Skeletal muscle tissue (tissue), 4 donors: ENCODE measurements around the gene INSYN2B. TPM values are rescaled to one million over a fixed set of nuclear protein-coding genes. Genes with fewer than 3 reads are reported as not detected.

ENCODE experiments used
- H3K27ac ChIP-seq: one replicate; pipeline ENCODE4 v1.7.0; 2013; ENCODE audit warnings: mild to moderate bottlenecking, low read depth, low read length, inconsistent platforms
- H3K27me3 ChIP-seq, 3 donors: one replicate each; pipeline ENCODE4 v1.7.0; 2013; ENCODE audit warnings: low read length in 3 of 3; ENCODE audit not compliant: control insufficient read depth in 3 of 3, insufficient read depth in 3 of 3
- H3K36me3 ChIP-seq, 3 donors: one replicate each; pipeline ENCODE4 v1.7.0; 2013; ENCODE audit warnings: low read length in 3 of 3; ENCODE audit not compliant: control insufficient read depth in 3 of 3, insufficient read depth in 3 of 3
- H3K4me1 ChIP-seq, 3 donors: one replicate each; pipeline ENCODE4 v1.7.0; 2013; ENCODE audit warnings: low read length in 3 of 3, mild to moderate bottlenecking in 3 of 3; ENCODE audit not compliant: control insufficient read depth in 3 of 3, insufficient read depth in 3 of 3
- H3K4me3 ChIP-seq, 3 donors: one replicate each; pipeline ENCODE4 v1.7.0; 2013; ENCODE audit warnings: low read length in 3 of 3
- H3K9ac ChIP-seq, 3 donors: one replicate each; pipeline ENCODE4 v1.7.0; 2013; ENCODE audit warnings: low read length in 3 of 3, mild to moderate bottlenecking in 3 of 3, moderate library complexity in 2 of 3, low read depth in 1 of 3
- H3K9me3 ChIP-seq, 3 donors: one replicate each; pipeline ENCODE4 v1.7.0; 2013; ENCODE audit warnings: low read length in 3 of 3; ENCODE audit not compliant: control insufficient read depth in 3 of 3
- total RNA-seq: library from RNA; depleted of rRNA; stranded (reverse); fragments of >200 nt; gene quantifications from one replicate; pipeline ENCODE4 v1.2.3, GENCODE V29; 2014
- donor health status: Osteomylitis.

Gene INSYN2B
- total RNA-seq, 1 donor from 2014 or later, result not detected

DNA sequence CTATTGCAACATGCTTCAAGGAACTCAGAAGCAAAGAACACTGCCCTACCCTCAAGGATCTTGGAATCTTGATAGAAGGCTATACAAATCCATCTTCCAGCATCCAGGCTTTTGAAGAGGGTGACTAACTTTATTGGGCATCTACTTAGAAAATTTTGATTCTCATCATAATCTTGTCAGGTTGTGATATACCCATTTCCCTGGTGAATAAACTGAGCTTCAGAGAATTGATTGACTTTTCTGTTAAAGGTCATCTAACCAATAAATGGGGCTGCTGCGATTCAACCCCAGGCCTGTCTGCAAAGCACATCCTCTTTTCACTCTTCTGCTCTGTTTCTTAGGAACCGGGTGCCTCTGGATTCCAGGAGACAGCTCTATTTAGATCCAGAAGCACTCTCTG is 19.9 kb upstream of the INSYN2B start:
- H3K27me3 ChIP-seq, result no peaks in the 10 kb centered on the region
- no peaks in the 10 kb centered on the region for H3K36me3 ChIP-seq
- no peaks in the 10 kb centered on the region for H3K4me1 ChIP-seq
- H3K27ac ChIP-seq, result no peak overlapping the region
- H3K9me3 ChIP-seq, result no peaks in the 10 kb centered on the region
- H3K4me3 ChIP-seq, result no peak overlapping the region
- no peak overlapping the region for H3K9ac ChIP-seq

DNA sequence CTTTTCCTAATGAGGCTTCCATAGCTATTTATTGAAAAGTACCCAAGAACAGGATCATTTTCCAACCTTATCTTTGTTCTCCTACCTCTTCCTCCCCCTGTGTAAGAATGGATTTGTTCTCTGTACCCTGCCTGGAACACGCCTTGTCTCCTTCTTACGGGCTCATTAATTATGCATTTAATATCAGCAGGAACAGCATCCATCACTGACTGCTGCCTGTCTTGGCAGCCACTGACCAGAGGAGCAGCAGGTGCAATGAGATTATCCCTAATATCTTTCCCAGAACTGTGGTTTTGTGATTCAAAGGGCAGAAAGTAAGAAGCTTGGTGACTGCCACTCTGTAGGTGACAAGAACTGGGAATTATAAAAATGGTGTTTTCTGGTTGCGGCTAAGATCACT is 19.3 kb upstream of the INSYN2B start:
- Histone ChIP-seq H3K27me3 (no peaks in the 10 kb centered on the region), H3K9ac (no peak overlapping the region), H3K36me3 (no peaks in the 10 kb centered on the region), H3K4me3 (no peak overlapping the region), H3K4me1 (no peaks in the 10 kb centered on the region), H3K9me3 (no peaks in the 10 kb centered on the region), H3K27ac (no peak overlapping the region)

DNA sequence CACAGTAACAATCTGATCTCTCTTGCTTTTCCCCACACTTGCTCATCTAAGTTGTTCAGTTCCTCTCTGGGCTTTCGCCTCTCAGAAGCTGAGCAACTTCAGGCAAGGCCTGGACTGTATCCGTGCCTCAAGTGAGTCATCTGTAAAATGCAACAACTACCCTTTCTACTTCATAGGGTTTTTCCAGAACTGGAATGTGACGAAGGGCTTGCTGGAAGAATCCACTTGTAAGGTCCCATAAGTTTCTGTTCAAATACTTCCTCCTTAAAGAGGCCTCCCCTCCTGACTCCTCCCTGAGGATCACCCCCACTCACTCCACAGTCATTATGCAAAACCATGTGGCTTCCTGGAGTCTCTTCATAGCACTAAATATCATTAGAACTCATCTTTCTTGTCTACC is 17.5 kb upstream of the INSYN2B start:
- Histone ChIP-seq H3K4me1 (no peaks in the 10 kb centered on the region), H3K9ac (no peak overlapping the region), H3K36me3 (no peaks in the 10 kb centered on the region), H3K27me3 (peaks cover 0 to 3% (median 0%) of the 10 kb centered on the region in 3 donors), H3K9me3 (no peaks in the 10 kb centered on the region), H3K4me3 (no peak overlapping the region), H3K27ac (no peak overlapping the region)

DNA sequence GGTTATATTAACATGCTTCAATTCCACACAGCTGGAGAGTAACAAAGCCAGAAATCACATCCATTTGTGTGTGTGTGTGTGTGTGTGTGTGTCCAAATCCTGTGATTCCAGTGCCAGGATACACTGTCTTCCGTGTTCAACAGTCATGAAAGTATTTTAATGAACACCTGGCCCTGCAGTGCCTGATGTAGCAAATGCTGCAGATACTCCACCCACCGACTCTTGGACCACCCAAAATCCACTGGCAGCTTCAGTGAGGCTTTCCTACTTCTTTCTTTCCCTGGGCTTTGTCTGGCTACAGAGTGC is 13.1 kb upstream of the INSYN2B start:
- Histone ChIP-seq H3K27ac (no peak overlapping the region), H3K27me3 (peaks cover 0 to 5% (median 2%) of the 10 kb centered on the region in 3 donors), H3K4me1 (no peaks in the 10 kb centered on the region), H3K9me3 (no peaks in the 10 kb centered on the region), H3K9ac (no peak overlapping the region), H3K4me3 (no peak overlapping the region), H3K36me3 (no peaks in the 10 kb centered on the region)

DNA sequence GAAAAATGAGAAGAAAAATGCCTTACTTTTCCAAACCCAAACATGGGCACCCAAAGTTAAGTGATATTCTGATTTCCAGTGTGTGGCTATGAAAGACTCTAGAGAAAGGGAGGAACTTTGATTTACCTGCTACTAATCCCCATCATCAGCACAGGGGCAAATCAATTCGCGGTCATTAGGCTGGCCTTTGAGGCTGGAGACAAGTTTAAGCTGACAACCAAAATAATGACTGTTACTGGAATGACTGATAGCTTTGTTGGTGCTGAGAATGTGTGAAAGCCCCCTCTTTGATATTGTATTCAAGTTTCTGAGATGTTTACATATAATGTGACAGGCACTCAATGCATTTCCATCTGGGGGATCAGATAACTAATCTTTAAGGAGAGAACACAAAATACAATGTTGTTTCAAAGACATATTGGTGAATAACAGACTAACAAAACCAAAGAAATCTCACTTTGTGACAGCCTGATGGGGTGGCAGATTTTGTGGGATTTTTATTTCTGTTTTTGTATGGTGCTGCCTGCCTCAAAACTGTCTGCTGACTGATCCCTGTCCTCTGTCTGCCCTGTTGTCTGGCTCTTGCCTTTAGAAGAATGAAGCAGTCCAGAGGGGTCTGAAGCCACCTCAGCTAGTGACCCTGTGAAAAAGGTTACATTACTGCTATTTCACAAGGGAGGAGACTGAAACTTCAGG is 12.6 kb upstream of the INSYN2B start:
- H3K4me3 ChIP-seq, result no peak overlapping the region
- no peak overlapping the region for H3K27ac ChIP-seq
- no peaks in the 10 kb centered on the region for H3K36me3 ChIP-seq
- no peaks in the 10 kb centered on the region for H3K4me1 ChIP-seq
- no peak overlapping the region for H3K9ac ChIP-seq
- no peaks in the 10 kb centered on the region for H3K9me3 ChIP-seq
- peaks cover 0 to 5% (median 2%) of the 10 kb centered on the region in 3 donors for H3K27me3 ChIP-seq

DNA sequence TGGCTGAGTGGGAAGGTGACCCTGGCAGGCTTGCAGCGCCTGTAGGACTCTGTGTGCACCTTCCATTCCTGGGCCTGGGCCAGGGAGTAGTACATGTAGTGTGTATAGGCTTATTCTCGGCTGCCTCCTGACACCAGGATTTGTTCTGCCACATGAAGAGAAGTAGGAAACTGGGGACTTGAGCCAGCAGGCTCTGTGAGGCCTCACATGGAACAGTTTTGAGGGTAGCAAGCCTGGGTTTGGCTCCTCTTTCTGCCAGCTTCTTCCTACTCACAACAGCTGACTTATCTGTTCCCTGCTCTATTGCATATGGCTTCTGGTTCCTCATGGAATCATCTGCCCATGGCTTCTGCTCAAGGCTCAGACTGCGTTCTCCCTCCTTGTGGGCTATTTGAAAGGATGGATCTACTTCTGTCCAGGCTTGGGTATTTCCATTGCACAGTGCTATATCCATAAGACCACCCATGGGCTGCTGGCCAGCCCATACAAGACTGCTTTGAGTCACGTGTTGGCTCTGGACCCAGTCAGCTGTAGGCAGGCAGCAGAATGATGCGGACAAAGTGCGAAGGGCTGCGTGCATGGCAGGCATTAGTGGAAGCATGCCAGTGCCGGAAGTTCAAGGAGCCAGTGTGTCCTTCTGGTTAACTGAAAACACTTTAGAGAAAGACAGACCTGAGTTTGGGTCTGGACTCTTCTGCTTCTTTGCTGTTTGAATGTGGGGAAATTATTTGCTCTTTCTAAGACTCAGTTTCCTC is 11.0 kb upstream of the INSYN2B start:
- no peaks in the 10 kb centered on the region for H3K4me1 ChIP-seq
- H3K4me3 ChIP-seq, result no peak overlapping the region
- no peaks in the 10 kb centered on the region for H3K36me3 ChIP-seq
- H3K27me3 ChIP-seq, result peaks cover 0 to 5% (median 2%) of the 10 kb centered on the region in 3 donors
- no peak overlapping the region for H3K27ac ChIP-seq
- H3K9ac ChIP-seq, result no peak overlapping the region
- H3K9me3 ChIP-seq, result no peaks in the 10 kb centered on the region

DNA sequence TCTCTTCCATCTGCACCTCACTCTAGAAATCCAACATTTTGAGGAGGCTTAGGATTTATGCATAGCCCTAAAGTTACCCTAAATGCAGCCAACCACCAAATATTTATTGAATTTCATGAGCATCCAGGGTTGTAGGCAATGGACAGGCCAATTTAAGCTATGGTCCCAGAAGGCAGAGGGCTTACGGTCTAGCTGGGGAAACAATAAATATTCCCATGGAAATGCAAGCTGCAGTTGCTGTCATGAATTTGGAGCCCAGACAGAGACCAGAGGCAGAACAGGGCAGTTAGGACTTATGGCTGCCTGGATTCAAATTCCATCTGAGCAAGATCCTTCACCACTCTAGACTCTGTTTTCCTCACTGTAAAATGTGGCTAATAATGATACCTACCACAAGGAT is 9.1 kb upstream of the INSYN2B start:
- Histone ChIP-seq H3K4me3 (no peak overlapping the region), H3K9me3 (no peaks in the 10 kb centered on the region), H3K36me3 (peaks cover 0 to 2% (median 0%) of the 10 kb centered on the region in 3 donors), H3K27ac (no peak overlapping the region), H3K4me1 (no peaks in the 10 kb centered on the region), H3K9ac (no peak overlapping the region), H3K27me3 (peaks cover 0 to 5% (median 2%) of the 10 kb centered on the region in 3 donors)

DNA sequence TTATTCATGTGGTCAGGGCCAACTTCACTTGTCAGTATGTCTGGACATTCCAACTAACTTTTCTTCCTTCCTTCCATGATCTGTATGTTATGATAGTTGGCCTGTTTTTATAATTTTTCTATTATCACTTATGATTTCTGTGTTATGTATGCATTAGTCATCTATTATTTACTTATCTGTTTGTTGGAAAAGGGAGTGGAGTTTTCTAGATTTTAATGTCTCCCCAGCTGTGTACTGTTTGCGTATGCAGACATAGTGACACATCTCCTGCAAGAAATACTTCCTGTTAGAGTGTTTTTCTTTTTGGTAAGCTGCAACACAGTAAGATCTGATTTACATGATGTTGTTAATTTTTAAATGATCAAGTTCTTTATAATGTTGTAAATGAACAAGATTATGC is 8.7 kb upstream of the INSYN2B start:
- no peak overlapping the region for H3K9ac ChIP-seq
- no peak overlapping the region for H3K27ac ChIP-seq
- peaks cover 0 to 2% (median 0%) of the 10 kb centered on the region in 3 donors for H3K36me3 ChIP-seq
- H3K27me3 ChIP-seq, result peaks cover 0 to 8% (median 2%) of the 10 kb centered on the region in 3 donors
- H3K4me3 ChIP-seq, result no peak overlapping the region
- no peaks in the 10 kb centered on the region for H3K4me1 ChIP-seq
- H3K9me3 ChIP-seq, result no peaks in the 10 kb centered on the region

DNA sequence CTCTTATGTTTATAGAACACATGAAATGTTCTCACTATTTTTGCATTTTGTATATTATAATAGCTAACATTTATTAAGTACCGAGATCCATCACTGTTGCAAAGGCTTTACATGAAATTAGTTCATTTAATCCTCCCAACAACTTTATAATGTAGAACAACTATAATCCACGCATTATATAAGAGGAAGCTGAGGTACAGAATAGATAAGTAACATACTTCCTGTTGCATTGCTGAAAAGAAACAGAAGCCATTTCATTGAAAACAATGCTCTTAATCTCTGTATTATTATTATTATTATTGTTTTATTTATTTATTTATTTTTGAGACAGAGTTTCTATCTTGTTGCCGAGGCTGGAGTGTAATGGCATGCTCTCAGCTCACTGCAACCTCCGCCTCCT is 7.9 kb upstream of the INSYN2B start:
- no peak overlapping the region for H3K9ac ChIP-seq
- H3K4me3 ChIP-seq, result no peak overlapping the region
- no peak overlapping the region for H3K27ac ChIP-seq
- peaks cover 0 to 9% (median 2%) of the 10 kb centered on the region in 3 donors for H3K27me3 ChIP-seq
- no peaks in the 10 kb centered on the region for H3K9me3 ChIP-seq
- peaks cover 0 to 2% (median 0%) of the 10 kb centered on the region in 3 donors for H3K36me3 ChIP-seq
- H3K4me1 ChIP-seq, result no peaks in the 10 kb centered on the region

DNA sequence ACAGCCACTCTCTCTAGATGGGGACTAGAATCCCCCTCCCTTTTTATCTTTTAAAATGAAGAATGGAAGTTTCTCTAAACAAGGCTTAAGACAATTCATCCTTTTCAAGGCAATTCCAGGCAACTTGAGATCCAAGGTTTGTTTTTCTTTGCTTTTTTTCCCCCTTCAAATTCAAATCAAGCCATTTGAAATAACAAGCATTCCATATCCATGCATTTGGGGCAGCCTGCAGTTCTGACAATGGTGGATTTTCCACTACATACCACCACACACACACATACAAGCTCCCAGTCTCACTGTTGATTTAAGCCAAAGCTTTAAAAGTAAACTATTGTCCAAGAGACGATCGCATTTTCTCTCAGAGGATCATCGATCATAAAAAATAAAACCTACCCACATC is 424 bp downstream of the INSYN2B start:
- no peaks in the 10 kb centered on the region for H3K4me1 ChIP-seq
- H3K4me3 ChIP-seq, result no peak overlapping the region
- no peaks in the 10 kb centered on the region for H3K9me3 ChIP-seq
- no peak overlapping the region for H3K27ac ChIP-seq
- H3K27me3 ChIP-seq, result peaks cover 0 to 35% (median 0%) of the 10 kb centered on the region in 3 donors
- H3K36me3 ChIP-seq, result no peaks in the 10 kb centered on the region
- no peak overlapping the region for H3K9ac ChIP-seq
